Effector memory CD4-positive, alpha-beta T cell (primary cell): ENCODE results near the gene SLC6A12.

Experiments used
- DNase-seq, 3 donors: peaks; one replicate each; pipeline ENCODE4 v3.0.0-alpha.2; 2020
- H3K27ac ChIP-seq: 2 replicates; pipeline ENCODE4 v1.7.0; 2013; ENCODE audit warnings: mild to moderate bottlenecking, low read length, moderate library complexity; ENCODE audit not compliant: insufficient read depth, poor library complexity, severe bottlenecking
- H3K27me3 ChIP-seq: replicated peaks from 2 replicates; pipeline ENCODE4 v1.7.0; 2013; ENCODE audit warnings: mild to moderate bottlenecking, low read length; ENCODE audit not compliant: insufficient read depth, control insufficient read depth, poor library complexity, severe bottlenecking
- H3K36me3 ChIP-seq: 2 replicates; pipeline ENCODE4 v1.7.0; 2013; ENCODE audit warnings: mild to moderate bottlenecking, low read length, moderate library complexity; ENCODE audit not compliant: control insufficient read depth, insufficient read depth
- H3K4me1 ChIP-seq: 2 replicates; pipeline ENCODE4 v1.7.0; 2013; ENCODE audit warnings: low read length, mild to moderate bottlenecking; ENCODE audit not compliant: control insufficient read depth, insufficient read depth, poor library complexity, severe bottlenecking
- H3K4me3 ChIP-seq: 2 replicates; pipeline ENCODE4 v1.7.0; 2013; ENCODE audit warnings: low read length, low read depth, mild to moderate bottlenecking; ENCODE audit not compliant: insufficient read depth, poor library complexity, severe bottlenecking
- H3K9me3 ChIP-seq: 2 replicates; pipeline ENCODE4 v1.7.0; 2013; ENCODE audit warnings: mild to moderate bottlenecking, low read length, moderate library complexity; ENCODE audit not compliant: control insufficient read depth

Gene SLC6A12

DNA sequence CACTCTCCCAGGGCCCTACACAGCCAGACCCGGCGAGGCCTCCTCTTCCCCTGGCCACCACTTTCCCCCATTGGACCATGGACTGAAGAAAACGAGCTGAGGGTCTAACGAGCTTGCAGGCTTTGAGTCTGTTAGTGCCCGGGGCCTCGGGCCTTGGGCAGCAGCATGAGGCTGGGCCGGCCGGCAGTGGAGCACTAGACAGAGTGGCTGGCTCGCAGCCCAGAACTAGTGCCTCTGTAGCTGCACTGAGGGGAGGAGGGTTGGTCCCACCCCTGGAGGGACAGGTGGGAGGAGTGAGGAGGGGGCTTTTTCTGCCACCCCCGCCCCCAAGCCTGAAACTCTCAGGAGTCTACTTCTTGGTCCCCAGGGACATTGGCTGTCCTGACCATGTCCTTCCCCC, 38.7 kb downstream of the SLC6A12 start:
- no peaks in the 10 kb centered on the region for H3K4me1 ChIP-seq
- peaks cover 3% of the 10 kb centered on the region for H3K27me3 ChIP-seq
- H3K27ac ChIP-seq = no peak overlapping the region
- DNase-seq = no peak
- no peaks in the 10 kb centered on the region for H3K9me3 ChIP-seq
- H3K4me3 ChIP-seq = no peak overlapping the region
- H3K36me3 ChIP-seq = no peaks in the 10 kb centered on the region

DNA sequence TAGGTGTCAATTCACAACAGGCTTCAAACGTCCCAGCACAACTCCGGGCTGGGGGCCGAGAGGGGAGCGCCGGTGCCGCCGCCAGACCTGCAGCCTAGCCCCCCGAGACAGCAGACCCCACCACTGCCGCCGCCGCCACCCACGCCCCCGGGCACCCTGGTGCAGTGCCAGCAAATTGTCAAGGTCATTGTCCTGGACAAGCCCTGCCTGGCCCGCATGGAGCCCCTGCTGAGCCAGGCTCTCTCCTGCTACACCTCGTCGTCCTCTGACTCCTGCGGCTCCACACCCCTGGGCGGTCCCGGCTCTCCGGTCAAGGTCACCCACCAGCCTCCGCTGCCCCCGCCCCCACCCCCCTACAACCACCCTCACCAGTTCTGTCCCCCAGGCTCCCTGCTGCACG, 39.4 kb downstream of the SLC6A12 start:
- Histone ChIP-seq H3K27me3 (peaks cover 3% of the 10 kb centered on the region), H3K9me3 (no peaks in the 10 kb centered on the region), H3K27ac (no peak overlapping the region), H3K4me3 (no peak overlapping the region), H3K4me1 (no peaks in the 10 kb centered on the region), H3K36me3 (no peaks in the 10 kb centered on the region)
- DNase-seq = no peak

DNA sequence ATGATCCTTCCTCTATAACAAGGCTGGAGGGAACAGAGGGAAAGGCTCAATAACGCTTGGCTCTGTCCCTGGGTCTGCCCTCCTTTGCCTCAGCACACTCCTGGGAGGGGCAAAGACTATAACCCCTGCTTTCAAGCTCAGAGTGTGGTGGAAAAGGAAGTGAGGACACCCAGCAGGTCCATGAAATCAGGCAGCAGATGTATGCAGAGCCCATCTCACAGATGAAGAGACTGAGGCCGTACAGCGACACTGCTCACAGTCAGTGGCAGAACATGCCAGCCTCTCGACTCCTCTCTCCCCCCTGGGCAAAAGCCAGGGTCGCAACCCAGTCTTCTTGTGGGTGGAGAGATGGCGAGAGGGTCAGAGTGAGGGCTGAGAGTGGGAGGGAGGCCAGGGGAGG, 39.8 kb downstream of the SLC6A12 start:
- no peaks in the 10 kb centered on the region for H3K9me3 ChIP-seq
- H3K27ac ChIP-seq = no peak overlapping the region
- DNase-seq = no peak
- H3K4me1 ChIP-seq = no peaks in the 10 kb centered on the region
- no peaks in the 10 kb centered on the region for H3K36me3 ChIP-seq
- H3K4me3 ChIP-seq = no peak overlapping the region
- peaks cover 3% of the 10 kb centered on the region for H3K27me3 ChIP-seq

DNA sequence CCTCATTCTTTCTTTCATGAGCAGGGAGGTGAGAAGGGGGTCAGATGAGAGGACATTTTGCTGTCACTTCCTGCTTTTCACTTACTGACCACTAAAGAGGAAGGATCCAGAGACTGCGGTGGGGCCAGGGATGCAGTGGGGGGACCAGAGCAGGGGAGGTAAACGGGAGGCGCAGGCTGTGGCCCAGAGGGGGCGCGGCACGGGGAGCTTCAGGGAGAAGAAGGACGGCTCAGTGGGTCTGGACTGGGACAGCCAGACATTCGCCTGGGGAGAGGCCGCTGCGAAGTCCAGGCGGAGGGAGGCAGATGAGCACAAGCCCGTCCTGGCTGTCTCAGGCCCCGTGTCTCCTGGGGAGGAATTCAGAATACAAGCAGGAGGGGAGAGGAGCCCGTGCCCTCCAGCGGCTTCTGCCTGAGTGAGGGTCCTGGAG, 41.2 kb downstream of the SLC6A12 start:
- H3K9me3 ChIP-seq = no peaks in the 10 kb centered on the region
- H3K4me1 ChIP-seq = no peaks in the 10 kb centered on the region
- no peak overlapping the region for H3K27ac ChIP-seq
- no peak overlapping the region for H3K4me3 ChIP-seq
- no peak for DNase-seq
- no peaks in the 10 kb centered on the region for H3K36me3 ChIP-seq
- peaks cover 3% of the 10 kb centered on the region for H3K27me3 ChIP-seq

DNA sequence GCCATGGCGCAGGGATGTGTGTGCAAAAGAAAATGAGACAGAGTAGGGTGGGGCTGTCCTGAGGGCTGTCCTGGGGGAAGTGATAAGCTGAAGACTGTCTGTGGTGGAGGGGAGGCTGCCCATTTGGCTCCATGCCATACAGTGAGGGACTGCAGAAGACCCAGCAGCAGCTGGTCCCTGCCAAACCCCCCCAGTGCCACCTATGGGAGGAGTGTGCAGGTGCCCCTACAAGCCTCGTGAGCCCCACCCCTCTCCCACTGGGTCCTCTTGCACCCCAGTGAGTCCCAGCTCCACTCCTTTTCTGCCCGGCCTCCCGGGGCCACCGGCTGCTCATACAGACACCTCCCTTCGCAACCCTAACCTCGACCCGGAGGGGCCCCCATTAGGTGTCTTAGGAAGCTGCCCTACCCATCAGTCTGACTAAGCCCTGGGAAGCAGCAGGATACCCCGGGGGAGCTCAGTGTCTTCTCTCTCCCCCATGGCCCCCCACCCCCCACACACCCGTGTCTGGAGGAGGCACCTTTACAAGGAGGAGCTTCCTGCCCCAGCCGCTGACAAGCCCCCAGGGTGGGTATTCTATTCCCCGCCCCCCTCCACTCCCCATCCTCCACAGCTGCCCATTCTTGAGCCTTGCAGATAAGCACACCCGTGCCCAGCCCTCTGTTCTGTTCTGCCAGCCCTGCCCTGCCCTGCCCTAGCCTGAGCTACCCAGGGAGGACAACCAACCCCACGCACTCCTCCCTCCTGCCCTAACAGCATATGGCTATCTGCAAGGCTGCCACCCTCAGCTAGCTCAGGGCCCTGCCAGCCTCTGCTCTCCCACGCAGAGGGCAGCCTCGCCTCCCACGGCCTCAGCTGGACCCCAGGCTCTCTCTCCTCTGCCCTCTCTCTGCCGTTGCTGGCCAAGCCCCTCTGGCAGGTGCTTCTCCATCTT, 41.9 kb downstream of the SLC6A12 start:
- no peak for DNase-seq
- peaks cover 3% of the 10 kb centered on the region for H3K27me3 ChIP-seq
- H3K36me3 ChIP-seq = no peaks in the 10 kb centered on the region
- H3K4me1 ChIP-seq = no peaks in the 10 kb centered on the region
- H3K9me3 ChIP-seq = no peaks in the 10 kb centered on the region
- no peak overlapping the region for H3K4me3 ChIP-seq
- no peak overlapping the region for H3K27ac ChIP-seq

DNA sequence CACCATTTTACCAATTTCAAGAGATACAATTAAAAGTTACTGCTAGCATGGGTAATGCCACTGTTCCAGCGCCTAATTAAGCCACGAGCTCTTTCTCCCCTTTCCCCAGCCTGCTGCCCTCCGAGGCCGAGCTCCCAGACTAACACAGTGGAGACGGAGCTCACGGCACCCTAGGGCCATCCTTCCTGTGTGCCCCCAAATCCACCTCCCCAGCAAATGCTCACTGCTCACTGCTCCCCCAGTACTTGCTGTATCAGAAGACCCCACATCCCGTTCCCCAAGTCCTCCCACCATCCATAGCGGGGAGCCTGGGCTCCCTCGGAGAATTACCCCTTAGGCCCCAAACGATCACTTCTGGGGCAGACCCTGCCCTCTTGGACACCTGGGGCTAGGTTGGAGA, 42.7 kb downstream of the SLC6A12 start:
- peaks cover 3% of the 10 kb centered on the region for H3K27me3 ChIP-seq
- no peak overlapping the region for H3K4me3 ChIP-seq

DNA sequence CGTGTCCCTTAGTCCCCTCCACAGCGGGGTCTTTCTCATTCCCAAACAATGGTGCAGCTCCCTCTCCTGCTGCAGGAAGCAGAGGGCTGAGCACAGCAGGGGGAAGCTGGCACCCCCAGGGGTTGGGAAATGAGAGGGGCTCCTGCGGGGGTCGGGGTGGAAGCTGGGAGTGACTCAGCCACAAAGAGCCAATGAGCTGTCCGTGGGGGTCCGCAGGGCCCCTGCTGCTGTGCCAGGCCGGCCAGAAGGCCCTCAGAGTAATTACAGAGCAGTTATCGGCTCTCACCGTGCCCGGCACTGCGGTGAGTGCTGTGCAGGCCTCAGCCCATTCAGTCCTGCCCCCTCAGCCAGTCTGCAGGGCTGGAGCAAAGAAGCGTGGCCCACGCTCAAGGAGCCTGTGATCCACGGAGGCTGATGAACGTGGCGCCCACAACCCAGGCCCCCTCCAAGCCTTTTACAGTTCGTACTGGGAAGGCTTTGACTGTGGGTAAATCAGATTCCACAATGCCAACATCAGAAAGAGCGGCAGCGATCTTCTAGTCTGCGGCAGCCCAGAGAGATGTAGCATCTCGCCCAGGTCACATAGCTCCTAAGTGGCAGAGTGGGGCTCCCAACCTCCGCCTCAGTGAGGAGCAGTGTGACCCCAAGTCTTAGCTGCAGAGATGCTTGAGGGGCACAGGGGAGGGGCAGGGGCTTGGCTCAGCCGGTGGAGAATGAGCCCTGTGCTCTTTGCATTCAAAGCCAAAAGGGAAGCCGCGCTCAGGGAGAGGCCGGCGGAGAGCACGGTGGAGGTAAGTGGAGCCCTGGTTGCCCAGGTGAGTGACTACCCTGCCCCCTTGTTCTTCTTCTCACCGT, 43.4 kb downstream of the SLC6A12 start:
- Histone ChIP-seq H3K27me3 (peaks cover 3% of the 10 kb centered on the region), H3K4me1 (no peaks in the 10 kb centered on the region), H3K9me3 (no peaks in the 10 kb centered on the region), H3K36me3 (no peaks in the 10 kb centered on the region), H3K27ac (no peak overlapping the region), H3K4me3 (no peak overlapping the region)
- no peak for DNase-seq

More for the DNA sequence above, 42.7 kb downstream of the SLC6A12 start:
- no peak overlapping the region for H3K27ac ChIP-seq
- H3K9me3 ChIP-seq = no peaks in the 10 kb centered on the region
- H3K4me1 ChIP-seq = no peaks in the 10 kb centered on the region
- no peaks in the 10 kb centered on the region for H3K36me3 ChIP-seq
- DNase-seq = no peak

DNA sequence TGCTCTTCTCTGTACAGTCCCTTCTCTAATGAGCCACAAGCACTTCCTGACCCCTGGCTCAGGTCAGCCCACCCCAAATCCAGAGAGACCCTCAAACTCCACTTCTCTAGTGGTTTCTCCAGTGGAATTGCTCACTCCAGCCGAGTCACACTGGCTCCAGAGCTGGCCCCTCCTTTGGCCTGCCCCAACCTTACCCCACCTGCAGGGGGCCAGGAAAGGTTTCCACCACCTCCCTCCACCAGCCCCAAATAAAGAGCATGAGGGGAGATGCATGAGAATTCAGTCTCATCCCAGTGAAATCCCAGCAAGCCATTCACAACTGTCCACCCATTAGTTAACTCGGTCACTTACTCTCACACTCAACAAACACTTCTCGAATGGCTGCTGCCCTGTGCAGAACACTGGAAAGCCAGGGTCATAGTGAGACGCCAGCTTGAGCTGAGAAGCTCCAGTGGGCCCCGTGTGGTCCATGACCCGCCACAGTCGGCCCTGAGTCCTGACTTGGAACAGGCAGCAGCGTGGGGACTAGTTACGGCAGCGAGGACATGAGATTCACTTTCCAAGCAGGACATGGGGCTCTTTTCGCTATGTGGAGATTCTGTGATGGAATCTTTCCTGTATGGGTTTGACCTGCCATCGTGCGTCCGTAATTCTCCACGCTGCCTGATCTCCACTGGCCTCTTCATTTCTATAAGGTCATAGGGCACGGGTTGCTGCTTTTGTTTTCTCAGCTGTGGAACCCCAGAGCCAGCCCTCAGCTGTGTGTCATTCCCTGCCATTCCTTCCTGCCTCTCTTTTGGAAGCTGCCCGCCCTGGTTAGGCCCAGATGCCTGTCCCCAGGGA, 44.2 kb downstream of the SLC6A12 start:
- peaks cover 3% of the 10 kb centered on the region for H3K27me3 ChIP-seq
- no peak overlapping the region for H3K4me3 ChIP-seq
- no peak for DNase-seq
- no peaks in the 10 kb centered on the region for H3K9me3 ChIP-seq
- no peaks in the 10 kb centered on the region for H3K36me3 ChIP-seq
- H3K27ac ChIP-seq = no peak overlapping the region
- no peaks in the 10 kb centered on the region for H3K4me1 ChIP-seq

DNA sequence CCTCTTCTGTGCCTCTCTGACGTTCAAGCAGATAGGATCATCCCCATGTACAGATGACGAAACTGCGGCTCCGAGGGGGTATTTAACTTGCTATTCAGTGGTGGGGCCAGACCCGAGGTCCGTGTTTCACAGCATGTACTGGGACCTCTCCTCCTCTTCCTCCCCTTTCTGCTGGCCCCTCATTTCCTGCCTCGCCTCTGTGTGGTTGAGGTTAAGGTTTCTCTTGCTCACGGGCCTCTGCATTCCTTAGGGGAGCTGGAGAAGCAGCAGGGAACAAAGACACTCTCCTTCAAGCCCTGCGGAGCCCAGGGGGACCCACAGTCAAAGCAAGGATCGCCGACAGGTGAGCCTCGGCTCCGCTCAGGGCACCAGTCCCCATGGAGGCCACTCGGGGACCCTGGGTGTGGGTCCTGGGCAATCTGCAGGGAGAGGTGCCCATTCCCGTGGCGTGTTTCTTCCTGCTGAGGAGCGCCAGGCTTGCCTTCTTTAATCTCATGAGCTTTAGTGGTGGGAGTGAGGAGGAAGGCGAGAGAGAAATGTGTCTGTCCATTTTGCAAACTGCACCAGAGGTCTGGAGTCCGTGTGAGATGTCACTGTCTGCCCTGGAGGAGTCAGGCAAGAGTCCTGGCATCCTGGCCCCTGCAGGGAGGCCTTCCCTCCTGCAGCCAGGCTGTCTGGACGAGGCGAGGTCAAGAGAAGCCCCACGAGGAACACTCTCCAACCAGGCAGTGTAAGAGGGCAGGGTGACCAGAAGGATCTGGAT, 45.0 kb downstream of the SLC6A12 start:
- Histone ChIP-seq H3K9me3 (no peaks in the 10 kb centered on the region), H3K27me3 (peaks cover 3% of the 10 kb centered on the region), H3K27ac (no peak overlapping the region), H3K36me3 (no peaks in the 10 kb centered on the region), H3K4me1 (no peaks in the 10 kb centered on the region), H3K4me3 (no peak overlapping the region)
- DNase-seq = no peak
